Measurements from ENCODE around the gene DCT. TPM values are rescaled to one million over a fixed set of nuclear protein-coding genes. Genes with fewer than 3 reads are reported as not detected.
A peak's percentile ranks its signal among the peaks of the same experiment; 100 is the strongest.

Gene DCT
- total RNA-seq, 1 experiment from 2014 or later, result not detected

DNA sequence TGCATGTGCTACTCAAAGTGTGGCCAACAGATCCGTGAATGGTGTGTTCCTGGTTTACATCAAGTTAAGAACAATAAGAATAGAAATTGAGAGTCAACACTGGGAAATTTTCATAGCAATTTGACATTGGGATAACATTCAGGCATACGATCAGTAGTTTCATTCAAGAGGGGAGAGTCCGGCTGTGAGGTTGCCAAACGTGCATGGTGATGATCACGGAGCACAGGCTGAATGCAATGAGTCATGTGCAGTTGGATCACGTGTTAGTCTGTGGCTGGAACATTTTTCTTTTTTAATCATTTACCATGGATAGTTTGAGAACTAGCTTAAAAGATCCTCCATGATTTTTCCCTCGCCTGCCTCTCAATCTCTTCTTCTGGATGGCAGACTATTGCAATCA, 2.5 kb upstream of the DCT start:
- no peak for DNase-seq
- no peak overlapping the region for H3K4me3 ChIP-seq (ENCODE audit: insufficient read depth, low read depth, low read length)

DNA sequence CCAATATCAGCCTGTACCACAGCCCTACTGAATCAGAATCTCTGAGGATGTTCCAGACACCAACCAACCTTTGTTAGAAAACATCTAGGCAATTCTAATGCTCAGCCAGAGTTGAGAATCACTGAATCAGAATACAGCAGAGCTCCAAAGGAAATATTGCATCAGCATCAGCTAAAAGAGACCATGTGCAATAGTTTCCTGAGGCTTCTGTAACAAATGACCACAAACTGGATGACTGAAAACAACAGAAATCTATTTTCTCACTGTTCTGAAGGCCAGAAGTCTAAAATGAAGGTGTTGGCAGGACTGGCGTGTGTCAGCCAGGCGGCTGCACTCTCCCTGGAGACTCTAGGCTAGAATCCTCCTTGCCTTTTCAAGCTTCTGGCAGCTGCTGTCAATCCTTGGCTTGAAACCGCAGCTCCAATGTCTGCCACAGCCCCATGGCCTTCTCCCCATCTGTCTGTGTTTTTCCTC, 1.2 kb upstream of the DCT start:
- no peak overlapping the region for H3K4me3 ChIP-seq (ENCODE audit: insufficient read depth, low read depth, low read length)
- no peaks in the 10 kb centered on the region for H3K36me3 ChIP-seq (replicated peaks; ENCODE audit: control insufficient read depth, insufficient read depth, low read length)
- DNase-seq, result no peak
- no peaks in the 10 kb centered on the region for H3K27me3 ChIP-seq (ENCODE audit: control insufficient read depth, insufficient read depth, low read length)

More for the DNA sequence above, 2.5 kb upstream of the DCT start:
- Histone ChIP-seq H3K36me3 (replicated peaks; ENCODE audit: control insufficient read depth, insufficient read depth, low read length) (no peaks in the 10 kb centered on the region), H3K27me3 (ENCODE audit: control insufficient read depth, insufficient read depth, low read length) (no peaks in the 10 kb centered on the region)

DNA sequence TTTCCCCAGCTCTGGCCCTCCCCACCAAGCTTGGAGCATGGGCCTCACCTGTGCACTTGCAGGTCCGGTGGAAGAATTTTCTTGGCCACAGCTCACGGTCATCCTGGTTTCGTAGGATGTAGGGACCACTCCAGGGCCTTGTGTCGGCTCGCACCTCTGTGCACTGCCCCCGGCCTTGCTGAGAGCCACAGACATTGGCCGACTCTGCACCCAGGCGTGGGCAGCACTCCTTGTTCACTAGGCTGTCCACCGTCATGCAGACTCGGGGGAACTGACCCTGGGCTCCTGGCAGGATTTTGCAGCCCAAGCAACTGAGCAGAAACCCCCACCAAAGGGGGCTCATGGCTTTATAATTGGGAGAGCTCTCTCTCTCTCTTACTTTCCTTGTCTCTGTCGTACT, 569 bp downstream of the DCT start:
- H3K36me3 ChIP-seq (replicated peaks; ENCODE audit: control insufficient read depth, insufficient read depth, low read length), result no peaks in the 10 kb centered on the region
- DNase-seq, result no peak
- no peaks in the 10 kb centered on the region for H3K27me3 ChIP-seq (ENCODE audit: control insufficient read depth, insufficient read depth, low read length)
- H3K4me3 ChIP-seq (ENCODE audit: insufficient read depth, low read depth, low read length), result no peak overlapping the region

DNA sequence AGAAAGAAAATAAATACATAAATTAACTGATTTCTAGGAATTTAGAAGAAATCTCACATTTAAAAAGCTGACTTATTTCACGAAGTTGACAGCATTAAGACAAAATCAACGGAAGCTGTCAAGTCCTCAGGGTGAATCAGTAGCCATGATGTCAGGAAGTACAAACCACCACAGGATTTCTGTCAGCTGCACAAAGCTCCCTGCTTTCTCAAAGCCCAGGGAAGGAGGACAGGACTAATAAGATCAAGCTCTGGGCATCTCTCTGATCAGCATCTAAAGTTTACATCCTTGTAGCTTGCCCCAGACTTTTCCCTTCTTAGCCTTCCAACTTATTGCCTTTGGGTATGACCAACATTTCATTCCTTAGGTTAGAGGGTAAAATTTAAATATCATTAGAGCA, 9.4 kb downstream of the DCT start:
- H3K27me3 ChIP-seq (ENCODE audit: control insufficient read depth, insufficient read depth, low read length), result no peaks in the 10 kb centered on the region
- H3K36me3 ChIP-seq (replicated peaks; ENCODE audit: control insufficient read depth, insufficient read depth, low read length), result no peaks in the 10 kb centered on the region
- no peak for DNase-seq
- H3K4me3 ChIP-seq (ENCODE audit: insufficient read depth, low read depth, low read length), result no peak overlapping the region

DNA sequence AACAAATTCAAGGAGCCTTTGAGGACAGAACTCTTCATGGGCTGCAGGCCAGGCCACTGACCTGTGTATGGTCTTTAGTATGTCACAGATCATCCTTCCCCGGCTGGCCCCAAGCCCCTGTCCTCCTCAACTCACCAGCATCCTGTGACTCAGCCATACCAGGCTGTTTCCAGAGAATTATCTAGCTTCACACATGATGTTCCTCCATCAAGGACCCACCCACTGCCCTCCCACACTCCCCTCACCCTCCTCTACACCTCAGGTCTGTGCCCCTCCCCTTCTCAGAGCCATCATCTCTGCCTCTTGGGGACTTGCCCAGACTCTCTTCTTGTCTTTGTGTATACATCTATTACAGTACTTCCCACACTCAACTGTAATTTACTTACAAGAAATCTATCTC, 14.7 kb downstream of the DCT start:
- no peak for DNase-seq
- no peak overlapping the region for H3K4me3 ChIP-seq (ENCODE audit: insufficient read depth, low read depth, low read length)
- no peaks in the 10 kb centered on the region for H3K36me3 ChIP-seq (replicated peaks; ENCODE audit: control insufficient read depth, insufficient read depth, low read length)
- no peaks in the 10 kb centered on the region for H3K27me3 ChIP-seq (ENCODE audit: control insufficient read depth, insufficient read depth, low read length)

DNA sequence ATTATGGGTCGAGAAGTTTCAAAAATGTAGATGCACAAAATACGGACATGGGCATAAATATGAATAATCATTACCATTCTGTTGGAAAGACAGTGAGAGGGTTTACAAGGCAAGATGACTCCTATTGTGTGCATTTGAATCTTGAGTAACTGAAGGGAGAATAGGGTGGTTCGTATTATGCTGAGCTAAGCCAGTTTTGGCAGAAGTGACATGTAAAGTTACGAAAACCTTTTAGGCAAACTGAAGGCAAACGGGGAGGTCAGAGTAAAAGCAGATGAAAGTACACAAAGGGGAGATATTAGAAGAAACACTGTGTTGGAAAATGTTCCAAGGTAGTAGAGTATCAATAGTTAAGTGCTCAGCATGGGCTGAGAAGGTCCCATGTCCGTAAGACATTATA, 16.8 kb downstream of the DCT start:
- DNase-seq, result no peak
- Histone ChIP-seq H3K27me3 (ENCODE audit: control insufficient read depth, insufficient read depth, low read length) (no peaks in the 10 kb centered on the region), H3K36me3 (replicated peaks; ENCODE audit: control insufficient read depth, insufficient read depth, low read length) (no peaks in the 10 kb centered on the region), H3K4me3 (ENCODE audit: insufficient read depth, low read depth, low read length) (no peak overlapping the region)

DNA sequence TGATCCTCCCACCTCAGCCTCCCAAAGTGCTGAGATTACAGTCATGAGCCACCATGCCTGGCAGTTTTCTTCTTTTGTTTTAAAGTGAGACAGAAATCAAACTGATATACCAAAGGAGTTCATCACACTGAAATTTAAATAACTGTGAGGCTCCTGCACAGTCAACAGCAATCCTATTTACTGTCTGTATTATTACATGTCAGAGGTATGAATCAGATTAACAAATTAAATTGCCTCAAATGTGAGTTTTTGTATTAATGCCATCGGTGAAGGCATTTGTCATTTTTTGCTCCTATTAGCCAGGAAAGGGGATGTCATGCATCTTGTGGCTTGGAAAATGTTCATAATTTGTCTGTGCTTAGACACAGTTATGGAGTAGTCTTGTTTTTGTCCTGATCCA, 20.4 kb downstream of the DCT start:
- H3K36me3 ChIP-seq (replicated peaks; ENCODE audit: control insufficient read depth, insufficient read depth, low read length), result no peaks in the 10 kb centered on the region
- no peak for DNase-seq
- H3K27me3 ChIP-seq (ENCODE audit: control insufficient read depth, insufficient read depth, low read length), result no peaks in the 10 kb centered on the region
- H3K4me3 ChIP-seq (ENCODE audit: insufficient read depth, low read depth, low read length), result no peak overlapping the region

DNA sequence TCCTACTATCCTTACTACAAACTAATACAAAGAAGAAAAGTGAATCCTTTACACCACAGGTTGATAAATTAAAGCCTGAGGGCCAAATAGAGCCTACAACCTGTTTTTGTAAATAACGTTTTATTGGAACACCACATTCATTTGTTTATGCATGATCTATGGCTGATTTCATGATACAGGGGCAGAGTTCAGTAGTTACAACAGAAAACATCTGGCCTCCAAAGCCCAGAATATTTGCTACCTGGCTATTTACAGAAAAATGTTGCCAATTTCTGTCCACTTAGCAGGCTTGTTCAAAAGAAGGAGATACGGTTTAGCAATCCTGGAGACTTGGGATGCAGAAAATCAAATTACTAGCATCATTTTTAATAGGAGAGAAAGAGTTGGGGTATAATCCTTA, 24.1 kb downstream of the DCT start:
- no peaks in the 10 kb centered on the region for H3K27me3 ChIP-seq (ENCODE audit: control insufficient read depth, insufficient read depth, low read length)

DNA sequence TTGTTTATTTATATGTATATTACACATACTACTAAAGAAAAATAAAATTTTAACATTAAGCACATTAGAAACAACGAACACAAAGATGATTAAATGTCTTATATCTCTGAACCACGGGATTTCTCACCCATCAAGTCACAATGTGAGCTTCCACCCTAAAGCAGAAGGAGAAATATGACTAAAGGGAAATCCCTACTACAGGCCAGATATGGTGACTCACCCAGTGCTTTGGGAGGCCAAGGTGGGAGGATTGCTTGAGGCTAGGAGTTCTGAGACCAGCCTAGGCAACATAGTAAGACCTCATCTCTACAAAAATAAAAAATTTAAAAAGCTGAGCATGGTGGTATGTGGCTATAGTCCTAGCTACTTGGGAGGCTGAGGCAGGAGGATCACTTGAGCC, 24.6 kb downstream of the DCT start:
- Histone ChIP-seq H3K4me3 (ENCODE audit: insufficient read depth, low read depth, low read length) (no peak overlapping the region), H3K27me3 (ENCODE audit: control insufficient read depth, insufficient read depth, low read length) (no peaks in the 10 kb centered on the region), H3K36me3 (replicated peaks; ENCODE audit: control insufficient read depth, insufficient read depth, low read length) (no peaks in the 10 kb centered on the region)
- no peak for DNase-seq

More for the DNA sequence above, 24.1 kb downstream of the DCT start:
- Histone ChIP-seq H3K36me3 (replicated peaks; ENCODE audit: control insufficient read depth, insufficient read depth, low read length) (no peaks in the 10 kb centered on the region), H3K4me3 (ENCODE audit: insufficient read depth, low read depth, low read length) (no peak overlapping the region)
- no peak for DNase-seq

DNA sequence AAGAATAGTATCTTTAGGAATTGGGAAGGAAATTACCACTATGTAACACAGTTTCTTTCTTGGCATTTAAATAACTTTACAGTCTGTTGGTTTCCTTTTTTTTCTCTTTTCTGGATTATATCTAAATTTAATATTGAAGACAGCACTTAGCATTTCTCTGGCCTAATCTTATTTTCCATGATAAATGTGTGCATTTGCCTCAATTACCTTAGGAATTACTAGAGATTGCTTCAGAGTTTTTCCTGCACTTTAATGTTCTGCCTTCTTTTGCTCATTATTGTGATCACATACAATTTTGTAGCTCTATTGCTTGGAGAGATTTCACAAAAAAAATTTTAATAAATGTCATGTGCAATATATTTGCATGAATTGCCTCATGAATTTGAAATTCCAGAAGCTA, 25.1 kb downstream of the DCT start:
- no peaks in the 10 kb centered on the region for H3K27me3 ChIP-seq (ENCODE audit: control insufficient read depth, insufficient read depth, low read length)
- no peak for DNase-seq
- no peak overlapping the region for H3K4me3 ChIP-seq (ENCODE audit: insufficient read depth, low read depth, low read length)
- H3K36me3 ChIP-seq (replicated peaks; ENCODE audit: control insufficient read depth, insufficient read depth, low read length), result no peaks in the 10 kb centered on the region

DNA sequence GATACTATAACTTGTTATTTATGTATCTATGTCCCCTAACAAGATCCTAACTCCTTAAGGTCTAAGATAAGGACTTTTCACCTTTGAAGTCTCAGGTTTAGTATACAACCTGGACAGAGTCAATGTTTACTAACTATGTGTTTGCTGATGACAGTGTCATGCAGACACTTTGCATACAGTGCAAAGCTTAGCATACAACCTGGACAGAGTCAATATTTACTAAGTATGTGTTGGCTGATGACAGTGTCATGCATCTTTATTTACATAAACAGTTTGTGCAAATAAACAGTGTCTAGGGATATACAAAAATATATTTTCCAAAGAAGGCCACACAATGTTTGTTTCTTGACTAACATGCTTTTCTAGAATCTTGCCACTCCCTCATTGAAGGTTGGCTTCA, 34.7 kb downstream of the DCT start:
- H3K27me3 ChIP-seq (ENCODE audit: control insufficient read depth, insufficient read depth, low read length), result no peaks in the 10 kb centered on the region
- no peak overlapping the region for H3K4me3 ChIP-seq (ENCODE audit: insufficient read depth, low read depth, low read length)
- H3K36me3 ChIP-seq (replicated peaks; ENCODE audit: control insufficient read depth, insufficient read depth, low read length), result no peaks in the 10 kb centered on the region
- no peak for DNase-seq

DNA sequence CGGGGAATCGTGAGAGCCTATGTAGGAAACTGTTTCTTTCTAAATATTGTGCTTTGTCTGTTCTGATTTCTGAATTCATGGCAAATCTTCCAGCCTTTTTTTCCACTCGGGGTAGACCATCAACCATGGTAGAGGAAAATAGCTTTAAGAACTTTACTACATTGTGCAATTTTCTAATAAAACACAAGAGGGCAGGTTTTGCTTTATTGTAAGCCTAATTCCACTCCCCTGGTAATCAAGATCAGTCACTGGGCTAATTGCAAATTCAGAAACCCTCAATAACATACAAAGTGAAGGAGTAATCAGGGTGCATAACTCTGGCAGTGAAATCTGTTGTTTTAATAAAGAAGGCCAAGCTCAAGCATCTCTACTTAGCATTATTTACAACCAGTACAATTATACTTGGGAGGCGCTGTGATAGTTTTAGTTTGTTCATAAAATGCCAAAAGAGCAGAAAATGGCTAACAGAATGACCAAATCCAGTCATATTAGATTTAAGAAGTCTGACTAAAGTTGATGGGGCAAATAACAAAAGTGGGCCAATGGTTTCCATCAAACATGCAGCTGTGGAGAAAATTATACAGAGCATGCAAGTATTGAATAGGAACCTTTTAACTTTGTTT, 43.8 kb downstream of the DCT start:
- H3K27me3 ChIP-seq (ENCODE audit: control insufficient read depth, insufficient read depth, low read length), result no peaks in the 10 kb centered on the region
- H3K4me3 ChIP-seq (ENCODE audit: insufficient read depth, low read depth, low read length), result no peak overlapping the region
- H3K36me3 ChIP-seq (replicated peaks; ENCODE audit: control insufficient read depth, insufficient read depth, low read length), result no peaks in the 10 kb centered on the region
- peak; percentile 48 for DNase-seq

DNA sequence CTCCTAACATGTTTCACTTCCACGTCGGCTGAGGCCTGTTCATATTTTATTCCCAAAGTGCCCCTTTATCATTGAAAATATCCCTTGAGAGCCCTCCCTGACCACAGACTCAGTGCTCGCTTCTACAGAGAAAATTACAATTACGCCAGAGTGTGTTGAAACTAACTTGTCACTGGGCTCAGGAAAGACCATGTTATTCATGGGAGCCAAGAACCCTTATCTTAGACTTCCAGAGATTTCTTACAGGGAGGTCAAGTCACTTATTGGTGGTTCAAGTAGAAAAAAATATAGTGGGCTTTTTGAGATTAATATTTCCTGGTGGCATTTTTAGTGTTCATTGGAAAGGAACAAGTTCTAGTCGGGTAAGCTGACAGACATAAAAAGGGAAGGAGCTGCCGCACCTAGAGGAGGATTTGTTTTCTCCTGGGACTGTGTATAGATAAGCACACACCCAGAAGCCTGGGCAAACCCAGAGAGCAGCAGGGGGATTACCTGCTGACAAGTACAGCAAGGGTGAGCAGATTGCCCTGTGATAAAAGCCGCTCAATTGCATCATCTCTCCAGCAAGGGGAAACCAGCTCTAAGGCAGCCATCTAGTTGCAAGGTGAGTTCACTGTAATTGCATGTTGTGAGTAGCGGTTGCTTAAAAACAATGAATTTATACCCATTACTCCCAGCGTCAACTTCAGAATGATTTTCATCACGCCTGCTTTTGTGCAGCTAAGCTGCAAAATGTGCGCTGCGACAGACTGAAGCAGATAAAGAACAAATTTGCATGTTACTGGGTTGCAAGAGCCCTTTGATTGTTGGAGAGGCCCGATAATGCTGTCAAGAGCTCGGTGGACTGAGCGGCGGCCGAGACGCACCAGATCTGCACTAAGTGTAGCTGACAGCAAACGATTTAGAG, 46.2 kb downstream of the DCT start:
- Histone ChIP-seq H3K36me3 (replicated peaks; ENCODE audit: control insufficient read depth, insufficient read depth, low read length) (no peaks in the 10 kb centered on the region), H3K27me3 (ENCODE audit: control insufficient read depth, insufficient read depth, low read length) (no peaks in the 10 kb centered on the region), H3K4me3 (ENCODE audit: insufficient read depth, low read depth, low read length) (no peak overlapping the region)
- DNase-seq, result peak; percentile 25

DNA sequence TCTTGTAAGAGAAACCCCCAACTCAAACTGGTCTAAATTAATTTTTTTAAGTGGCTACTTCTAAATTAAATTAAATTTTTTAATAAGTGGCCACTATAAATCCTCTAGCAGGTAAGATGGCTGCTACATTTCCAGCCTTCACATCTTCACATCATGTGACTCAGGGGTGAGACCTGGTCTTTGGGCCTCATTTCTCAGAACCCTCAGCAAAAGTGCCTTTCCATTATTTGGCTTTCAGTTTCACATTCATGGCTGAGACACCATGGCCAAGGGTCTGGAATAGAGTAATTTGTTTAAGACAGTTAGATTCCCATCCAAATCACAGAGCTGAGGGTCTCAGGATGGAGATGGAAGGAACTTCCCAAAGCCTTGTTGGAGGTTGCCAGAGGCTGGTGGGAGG, 47.5 kb downstream of the DCT start:
- H3K27me3 ChIP-seq (ENCODE audit: control insufficient read depth, insufficient read depth, low read length), result no peaks in the 10 kb centered on the region
- H3K4me3 ChIP-seq (ENCODE audit: insufficient read depth, low read depth, low read length), result no peak overlapping the region
- DNase-seq, result no peak
- no peaks in the 10 kb centered on the region for H3K36me3 ChIP-seq (replicated peaks; ENCODE audit: control insufficient read depth, insufficient read depth, low read length)

DNA sequence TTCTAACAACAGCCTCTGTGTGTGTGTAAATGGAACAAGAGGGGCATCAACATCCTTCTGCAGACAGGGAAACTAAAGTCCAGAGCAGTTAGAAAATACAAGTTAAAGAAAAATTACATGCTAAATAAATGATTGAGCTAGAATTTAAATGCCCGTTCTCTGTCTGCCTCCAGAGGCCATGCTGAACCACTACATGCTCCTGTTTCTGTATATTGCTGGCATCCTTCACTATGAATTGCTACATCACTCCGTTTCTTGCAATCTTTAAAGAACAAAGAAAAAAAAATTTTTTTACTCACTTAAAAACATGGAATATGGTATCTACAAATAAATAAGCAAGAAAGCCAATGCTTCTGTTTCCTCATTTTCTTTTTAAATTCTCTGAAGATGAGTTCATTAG, 47.9 kb downstream of the DCT start:
- Histone ChIP-seq H3K4me3 (ENCODE audit: insufficient read depth, low read depth, low read length) (no peak overlapping the region), H3K27me3 (ENCODE audit: control insufficient read depth, insufficient read depth, low read length) (no peaks in the 10 kb centered on the region), H3K36me3 (replicated peaks; ENCODE audit: control insufficient read depth, insufficient read depth, low read length) (no peaks in the 10 kb centered on the region)
- DNase-seq, result no peak
